NCI-H2196 (cell line): ENCODE measurements around the gene PLD4.

Source experiments
- DNase-seq: peaks from one replicate; lab custom pipeline; 2025; ENCODE audit not compliant: unreplicated experiment; lab: John Stamatoyannopoulos, UW

PLD4 gene

DNA sequence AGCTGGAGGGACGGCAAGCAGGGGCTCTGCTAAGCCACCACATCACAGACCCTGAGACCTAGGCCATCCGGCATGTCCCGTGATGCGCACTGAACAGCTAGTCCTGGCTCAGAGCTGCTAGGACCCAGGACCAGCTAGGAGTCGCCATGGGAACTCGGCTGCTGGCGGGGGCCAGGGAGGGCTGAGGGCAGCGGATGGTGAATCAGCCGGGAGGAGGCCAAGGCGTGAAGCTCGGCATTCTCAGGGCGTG lies 48.4 kb downstream of the PLD4 start:
- DNase-seq, result peak; percentile 26

DNA sequence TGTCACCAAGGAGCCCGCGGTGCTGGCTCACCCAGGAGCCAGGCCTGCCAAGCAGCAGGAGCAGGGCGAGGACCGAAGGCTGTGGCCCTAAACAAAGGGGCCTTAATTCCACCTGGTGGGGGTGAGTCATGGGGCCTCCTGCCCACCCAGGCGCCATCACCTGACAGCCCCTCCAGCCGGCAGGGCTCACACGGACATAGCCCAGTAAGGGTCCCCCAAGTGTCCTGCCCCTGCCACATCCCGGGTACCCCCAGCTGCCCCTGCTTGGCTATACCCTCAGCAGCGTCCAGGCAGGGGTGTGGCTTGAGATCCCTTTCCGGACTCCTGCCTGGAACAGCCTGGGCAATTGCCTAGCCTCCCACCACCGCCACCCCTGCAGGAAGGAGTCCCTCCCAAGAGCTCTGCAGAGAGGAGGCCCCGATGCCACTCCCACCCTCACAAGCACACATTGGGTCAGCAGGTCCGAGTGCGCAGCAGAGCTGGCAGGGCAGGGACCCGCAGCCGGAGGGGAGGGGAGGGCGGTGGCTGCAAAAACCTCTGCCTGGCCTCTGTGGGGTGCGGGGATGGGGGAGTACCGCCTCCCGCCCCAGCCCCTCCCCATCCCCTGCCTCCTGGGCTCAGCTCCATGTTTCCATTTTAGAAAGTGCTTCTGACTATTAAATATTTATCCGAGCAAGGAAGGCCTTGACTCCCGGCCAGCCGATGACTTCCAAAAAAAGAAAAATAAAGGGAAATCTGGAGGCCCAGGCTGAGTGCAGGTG lies 48.9 kb downstream of the PLD4 start:
- no peak for DNase-seq

DNA sequence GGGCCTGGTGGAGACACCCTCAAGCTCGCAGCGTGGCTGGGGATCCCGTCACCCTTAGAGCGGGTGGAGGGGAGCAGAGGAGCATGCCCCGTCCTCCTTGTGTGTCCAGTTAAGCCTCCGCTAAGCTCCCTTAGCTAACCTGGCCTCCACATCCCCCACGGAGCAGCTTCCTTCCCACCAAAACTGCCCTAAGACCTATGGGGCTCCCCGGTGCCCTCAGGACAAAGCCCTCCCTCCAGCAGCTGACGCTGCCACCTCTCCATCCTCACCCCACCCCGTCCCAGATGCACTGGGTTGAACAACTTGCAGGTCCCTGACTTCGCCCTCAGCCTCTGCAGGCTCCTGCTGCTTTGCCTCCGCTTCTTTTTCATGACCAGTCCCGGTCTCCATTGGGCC lies 49.5 kb downstream of the PLD4 start:
- DNase-seq, result no peak

DNA sequence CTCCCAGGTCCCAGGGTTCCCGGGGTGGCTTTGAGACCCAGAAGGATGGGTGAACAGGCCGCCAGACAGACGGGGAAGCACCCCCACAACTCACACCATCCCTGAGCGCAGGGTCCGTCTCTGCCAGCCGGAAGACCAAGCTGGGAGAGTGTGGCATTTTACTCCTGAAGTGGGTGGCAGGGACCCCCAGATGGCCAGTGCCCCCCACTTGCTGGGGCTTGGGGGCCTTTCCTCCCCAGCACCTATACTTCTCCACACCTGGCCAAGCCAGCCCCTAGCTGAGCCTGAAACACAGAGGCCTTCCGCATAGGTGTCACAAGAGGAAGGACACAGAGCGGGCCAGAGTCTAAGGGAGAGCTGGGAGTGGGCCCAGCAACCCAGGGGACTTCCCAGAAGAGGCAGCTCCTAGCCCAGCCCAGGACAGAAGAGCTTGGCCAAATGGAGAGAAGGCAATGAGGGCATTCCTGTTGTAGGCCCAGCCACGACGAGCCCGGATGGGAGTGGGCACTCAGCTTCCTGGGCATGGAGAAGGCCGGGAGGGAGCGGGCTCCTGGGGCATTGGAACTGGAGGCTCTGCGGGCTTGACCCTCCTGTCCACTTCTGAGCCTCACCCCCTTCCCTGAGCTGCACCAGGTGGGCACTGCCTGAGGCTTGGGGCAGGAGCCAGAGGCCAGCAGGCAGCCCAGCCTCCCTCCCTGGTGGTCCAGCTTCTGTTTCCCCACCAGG lies 50.1 kb downstream of the PLD4 start:
- DNase-seq, result no peak

DNA sequence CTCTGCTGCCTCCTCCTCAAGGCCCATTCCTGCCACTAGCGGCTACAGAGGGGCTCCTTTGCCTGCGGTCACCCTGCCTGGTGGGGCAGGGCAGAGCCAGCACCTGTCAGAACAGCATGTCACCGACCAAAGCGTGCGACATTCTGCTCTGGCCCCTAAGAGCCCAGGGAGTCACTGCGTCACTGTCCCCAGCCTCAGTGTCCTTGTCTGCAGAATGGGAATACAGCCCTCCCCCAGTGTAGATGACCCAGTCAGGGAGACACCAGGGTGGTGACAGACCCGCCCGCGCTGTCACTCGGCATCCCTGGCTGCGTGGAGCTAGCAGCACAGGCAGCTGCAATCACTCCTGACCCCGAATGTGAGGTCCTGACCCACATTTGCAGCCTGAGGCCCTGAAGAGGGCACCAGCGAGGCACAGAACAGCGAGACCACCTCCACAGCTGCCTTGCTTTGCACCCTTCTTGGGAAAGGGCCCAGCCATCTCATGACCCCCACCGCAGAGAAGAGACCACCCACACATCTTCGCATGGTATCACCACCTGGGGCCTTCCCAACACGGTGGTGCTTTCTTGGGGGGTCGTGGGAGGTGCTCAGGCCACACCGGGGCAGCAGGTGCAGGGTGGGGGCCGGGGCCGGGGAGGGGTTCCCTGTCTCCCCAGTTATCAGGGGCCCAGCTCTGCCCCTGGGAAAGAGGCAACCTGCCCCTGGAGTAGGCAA lies 51.0 kb downstream of the PLD4 start:
- no peak for DNase-seq

DNA sequence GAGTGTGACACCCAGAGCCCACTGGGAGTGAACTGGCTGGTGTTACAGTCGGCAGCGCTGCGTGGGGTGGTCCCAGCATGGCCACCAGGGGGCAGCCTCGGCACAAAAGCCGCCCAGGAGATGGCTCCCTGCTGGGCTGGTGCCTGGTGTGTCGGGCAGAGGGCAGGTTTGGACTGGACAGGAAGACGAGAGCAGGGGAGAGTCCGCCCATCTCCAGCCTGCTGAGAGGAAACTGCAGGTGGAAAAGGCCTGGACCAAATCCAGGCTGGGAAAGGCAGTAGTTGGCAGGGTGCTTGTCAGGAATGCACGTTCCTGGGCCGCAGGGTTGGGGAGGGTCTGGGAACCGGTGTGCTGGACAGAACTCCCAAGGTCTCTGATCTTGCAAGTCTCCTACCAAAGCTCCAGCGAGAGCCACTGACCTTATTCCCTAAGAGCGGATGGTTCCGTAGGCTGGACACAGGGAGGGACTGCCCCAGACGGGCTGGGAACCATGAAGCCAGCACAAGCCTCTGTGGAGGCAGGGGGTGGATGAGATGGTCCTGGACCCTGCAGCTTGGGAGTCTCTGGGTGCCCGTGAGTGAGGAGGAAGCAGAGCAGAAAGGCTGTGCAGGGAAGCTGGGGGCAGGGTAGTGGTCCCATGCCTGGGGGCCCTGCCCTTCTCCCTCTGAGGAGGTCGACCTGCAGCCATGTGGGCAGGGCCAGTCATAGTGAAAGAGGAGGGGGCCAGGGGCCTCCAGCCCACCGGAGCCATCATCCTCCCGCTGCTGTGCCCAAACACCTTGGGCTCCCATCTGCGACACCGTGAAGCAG lies 51.7 kb downstream of the PLD4 start:
- DNase-seq, result peak; percentile 77

DNA sequence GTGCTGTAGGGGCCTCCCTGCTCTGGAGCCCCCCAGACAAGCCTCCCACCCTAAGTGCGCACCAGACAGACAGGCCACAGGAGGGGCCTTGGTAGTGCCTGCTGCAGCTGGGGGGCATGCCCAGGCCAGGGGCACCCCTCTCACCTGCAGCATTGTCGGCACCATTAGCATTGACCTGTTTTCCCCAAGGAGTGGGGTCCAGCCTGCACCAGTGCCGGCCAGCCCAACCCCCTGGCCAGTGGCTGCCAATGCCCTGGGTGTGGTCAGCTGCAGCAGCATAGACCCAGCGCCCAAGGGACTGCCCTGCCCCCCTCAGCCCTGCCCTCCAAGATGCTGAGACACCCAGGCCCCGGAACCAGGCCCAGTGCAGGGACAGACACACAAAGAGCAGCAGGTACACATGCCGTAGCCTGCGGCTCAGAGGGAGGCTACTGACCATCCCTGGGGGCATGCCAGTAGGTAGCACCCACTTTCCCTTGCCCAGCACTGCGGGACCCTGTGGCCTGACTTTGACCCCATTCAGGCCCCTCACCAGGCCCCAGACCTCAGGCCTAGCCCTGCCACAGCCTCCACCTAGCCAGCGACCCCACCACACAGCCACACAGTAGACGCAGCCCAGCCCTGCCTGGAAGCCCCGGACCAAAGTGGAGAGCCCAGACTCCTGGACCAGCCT lies 52.5 kb downstream of the PLD4 start:
- no peak for DNase-seq

DNA sequence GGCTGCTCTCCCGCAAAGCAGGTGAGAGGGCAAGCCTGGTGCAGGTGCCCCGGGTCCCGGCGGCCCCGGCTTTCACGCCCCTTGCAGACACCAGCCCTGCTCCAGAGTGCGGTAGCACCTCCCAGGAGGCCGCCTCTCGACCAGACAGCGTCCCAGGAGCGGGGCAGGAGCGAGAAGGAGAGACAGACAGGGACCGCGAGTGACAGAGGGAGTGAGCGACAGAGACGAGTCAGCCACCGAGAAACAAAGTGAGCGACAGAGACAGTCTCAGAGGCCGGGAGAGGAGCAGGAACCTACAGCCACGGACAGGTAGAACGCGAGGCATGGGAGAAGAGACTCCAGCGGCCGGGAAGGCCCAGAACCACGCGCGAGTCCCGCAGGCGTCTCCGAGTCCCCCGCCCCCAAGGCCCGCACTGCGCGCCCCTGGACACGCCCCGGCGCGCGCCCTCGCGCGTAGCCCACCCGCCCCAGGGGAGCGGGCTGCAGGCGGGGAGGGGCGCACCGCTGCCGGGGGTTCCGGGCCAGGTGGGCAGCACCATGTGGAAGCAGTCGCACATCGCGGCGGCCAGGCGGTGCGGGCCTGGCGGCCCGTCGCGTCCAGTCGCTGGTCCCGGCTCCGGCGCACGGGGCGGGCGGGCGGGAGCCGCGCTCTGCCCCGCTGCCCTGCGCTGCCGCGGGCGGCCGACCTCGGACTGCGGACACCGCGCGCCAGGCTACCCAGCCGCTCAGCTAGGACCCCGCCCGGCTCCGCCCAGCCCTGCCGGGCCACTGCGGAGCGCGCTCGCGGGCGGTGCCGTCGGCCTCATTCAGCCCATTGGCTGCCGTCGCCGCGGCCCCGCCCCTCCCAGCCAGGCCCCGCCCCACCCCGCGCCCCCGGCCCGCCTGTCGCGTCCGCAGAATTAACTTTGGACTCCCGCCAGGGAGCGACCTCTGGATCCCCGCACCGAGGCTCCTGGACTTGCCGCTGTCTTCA lies 53.3 kb downstream of the PLD4 start, which contains the start of gene AHNAK2:
Gene AHNAK2 (minus strand): TSS at position 694 of the 973 bp plus-strand sequence. CDS start 137 bp downstream, at position 557.
- DNase-seq, result peak; percentile 63

DNA sequence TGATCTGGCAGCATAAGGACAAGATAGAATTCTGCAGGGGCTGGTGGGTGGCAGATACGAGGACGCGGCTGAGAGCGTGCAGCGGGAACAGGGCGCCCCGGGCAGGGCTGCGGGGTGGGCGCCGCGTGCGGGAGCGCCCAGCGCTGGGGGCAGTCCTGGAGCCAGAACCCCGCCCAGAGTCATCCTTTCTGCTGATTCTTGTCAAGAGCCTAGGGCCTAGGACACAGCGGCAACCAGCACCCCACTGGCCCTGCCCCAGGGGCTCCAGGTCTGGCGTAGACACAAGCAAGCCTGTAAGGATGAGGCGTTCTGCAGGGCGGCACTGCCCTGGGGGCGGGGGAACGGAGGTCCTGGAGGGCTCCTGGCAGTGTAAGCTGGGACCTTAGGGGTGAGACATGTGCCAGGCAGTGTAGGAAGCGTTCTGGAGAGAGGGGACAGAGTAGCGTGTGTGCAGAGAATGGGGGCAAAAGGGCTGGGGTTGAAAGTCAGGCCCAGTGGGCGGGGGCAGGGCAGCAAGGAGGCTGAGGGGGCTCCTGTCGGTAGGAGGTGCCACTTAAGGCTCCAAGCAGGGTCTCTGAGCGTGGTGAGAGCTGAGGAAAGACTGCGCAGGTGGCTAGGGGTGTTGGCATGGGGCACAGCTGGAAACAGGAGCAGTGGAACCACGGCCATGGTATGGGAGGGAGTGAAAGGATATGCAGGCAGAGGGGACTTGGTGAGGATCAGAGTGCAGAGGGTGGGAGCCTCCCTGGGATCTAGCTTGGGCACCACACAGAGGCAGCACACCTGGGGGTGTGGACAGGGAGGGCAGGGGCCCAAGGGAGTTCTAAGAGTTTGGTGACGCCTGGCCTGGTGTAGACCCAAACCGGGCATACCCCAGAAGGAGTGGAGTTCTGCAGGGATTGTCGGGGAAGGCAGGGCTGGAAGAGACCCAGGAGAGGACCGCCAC lies 54.3 kb downstream of the PLD4 start:
- no peak for DNase-seq

DNA sequence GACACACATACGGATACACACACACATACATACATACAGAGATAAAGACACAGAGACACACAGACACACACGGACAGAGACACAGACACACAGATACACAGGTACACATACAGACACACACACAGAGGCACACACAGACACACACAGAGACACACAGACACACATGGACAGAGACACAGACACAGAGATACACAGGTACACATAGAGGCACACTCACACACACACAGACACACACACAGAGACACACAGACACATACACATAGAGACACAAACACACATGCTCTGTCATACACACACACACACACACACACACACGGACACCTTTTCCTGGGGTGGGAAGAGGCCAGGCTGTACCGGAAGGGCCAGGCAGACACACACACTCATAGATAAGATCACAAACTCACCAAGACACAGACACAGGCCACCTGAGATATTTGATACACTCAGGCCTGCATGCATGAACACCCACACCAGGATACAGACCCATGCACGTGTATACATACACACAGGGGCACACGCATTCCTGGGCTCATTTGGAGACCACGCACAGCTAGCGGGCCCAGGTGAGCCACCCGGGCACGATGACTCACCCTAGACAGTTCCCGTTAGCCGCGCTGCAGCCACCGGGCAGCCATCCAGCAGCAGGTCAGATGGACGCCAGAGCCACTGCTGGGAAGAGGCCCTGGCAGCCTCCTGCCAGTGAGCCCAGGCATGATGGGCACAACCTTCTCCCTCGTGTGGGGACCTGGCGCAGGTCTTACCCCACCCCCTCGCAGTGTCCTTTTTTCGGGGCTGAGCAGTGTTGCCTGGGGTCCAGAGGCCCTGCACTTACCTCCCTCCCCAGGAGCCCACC lies 55.3 kb downstream of the PLD4 start:
- peak; percentile 66 for DNase-seq

DNA sequence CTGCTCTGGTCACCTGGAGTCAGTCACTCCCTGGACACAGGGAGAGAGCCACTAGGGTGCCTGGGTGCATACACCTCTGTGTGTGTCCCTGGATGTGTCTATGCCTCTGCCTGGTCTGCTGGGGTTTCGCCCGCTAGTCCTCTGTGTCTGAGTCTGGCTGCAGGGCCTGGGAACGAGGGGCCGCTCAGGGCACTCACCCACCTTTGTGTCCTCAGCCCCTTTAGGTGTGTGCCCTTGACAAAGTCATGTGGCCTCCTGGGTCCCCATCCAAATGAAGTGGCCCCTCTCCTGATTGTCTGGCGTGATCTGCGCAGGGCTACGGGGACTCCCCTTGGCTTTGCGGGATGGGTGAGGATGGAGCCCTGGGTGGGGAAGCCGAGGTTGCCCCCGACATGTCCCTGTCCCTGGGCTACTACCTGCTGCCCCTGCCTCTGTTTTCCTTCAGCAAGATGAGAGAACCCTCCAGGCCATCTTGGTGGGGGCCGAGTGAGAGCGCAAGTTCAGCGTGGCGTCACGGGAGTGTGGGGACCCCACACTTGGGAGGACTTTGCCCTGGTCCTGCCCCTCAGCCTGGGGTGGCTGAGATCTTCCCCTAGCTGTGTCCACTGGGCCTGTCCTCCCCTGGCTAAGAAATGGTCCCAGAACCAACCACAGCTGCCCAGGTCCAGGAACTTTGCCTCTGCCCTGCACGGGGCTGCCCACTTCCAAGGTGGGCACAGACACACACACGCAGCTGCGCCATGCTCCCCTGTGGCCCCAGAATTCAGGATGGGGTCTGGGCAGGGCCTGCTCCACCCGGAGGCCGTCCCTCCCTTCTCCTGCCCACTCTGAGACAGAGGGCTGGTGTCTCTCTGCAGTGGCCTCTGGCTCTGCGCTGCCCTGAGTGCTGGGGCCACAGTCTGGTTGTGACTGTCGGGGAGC lies 56.2 kb downstream of the PLD4 start:
- no peak for DNase-seq

DNA sequence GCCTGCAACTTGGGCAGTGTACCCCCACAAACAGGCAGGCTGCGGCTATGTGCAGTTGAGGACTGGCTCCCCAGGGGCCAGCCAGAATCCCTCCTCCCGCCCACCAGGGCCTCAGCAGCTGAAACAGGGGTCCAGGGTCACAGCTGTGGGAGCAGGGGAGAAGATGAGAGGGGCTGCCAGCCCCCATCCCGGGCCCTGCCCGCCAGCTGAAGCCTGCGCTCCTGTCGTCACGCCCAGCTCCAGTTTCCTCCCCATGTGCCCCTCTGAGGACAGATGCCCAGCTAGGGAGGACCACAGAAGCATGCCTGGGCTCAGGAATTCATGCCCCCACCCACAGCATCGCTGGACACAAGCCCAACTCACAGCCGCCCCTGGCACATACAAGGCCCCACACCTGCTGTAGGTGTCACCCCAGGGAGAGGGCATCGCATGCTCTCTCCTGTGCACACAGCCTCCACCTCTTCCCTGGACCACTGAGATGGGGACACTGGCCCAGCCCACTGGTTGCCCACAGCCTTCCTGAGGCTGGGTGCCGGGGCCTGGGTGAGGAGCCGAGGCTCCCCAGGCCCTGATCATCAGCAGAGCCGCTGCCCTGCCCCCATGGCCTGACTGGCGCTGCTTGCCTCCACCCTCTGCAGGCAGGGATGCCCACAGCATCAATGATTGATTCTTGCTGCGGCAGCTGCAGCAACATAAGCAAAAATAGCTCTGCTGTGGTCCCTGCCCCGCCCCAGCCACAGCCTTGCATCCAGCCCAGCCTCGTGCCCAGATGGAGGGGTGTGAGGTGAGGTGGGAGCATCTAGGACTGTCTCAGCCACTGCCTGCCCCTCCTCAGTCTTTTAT lies 57.2 kb downstream of the PLD4 start:
- DNase-seq, result no peak

DNA sequence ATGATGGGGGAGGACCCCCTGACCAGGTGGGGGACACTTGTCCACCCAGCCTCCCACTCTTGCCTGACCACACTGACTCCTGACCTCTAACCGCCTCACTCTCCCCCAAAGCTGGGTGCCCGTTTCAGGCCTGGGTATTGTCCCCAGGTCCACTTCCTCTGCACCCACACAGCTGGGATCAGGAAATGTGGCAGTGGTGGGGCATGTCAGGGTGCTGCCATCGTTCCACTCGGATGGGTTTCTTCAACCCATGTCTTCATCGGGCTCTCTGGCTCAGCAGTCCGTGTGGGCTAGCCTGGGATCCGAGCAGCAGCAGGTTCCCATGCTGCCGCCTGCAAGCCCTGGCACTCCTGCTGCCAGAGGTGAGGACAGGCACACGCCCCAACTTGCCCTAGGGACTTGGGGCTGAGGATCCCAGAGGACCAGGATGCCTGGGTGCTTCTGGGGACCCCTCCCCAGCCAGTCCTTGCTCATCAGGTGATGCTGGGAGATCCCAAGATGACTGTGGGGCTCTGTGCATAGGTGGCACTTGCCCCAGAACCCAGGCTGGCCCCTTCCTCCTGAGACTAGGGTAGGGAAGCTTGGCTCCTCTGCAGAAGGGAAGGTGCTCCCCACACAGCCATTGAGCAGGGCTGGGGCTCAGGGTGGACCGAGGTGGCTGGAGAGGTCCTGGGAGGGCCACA lies 58.0 kb downstream of the PLD4 start:
- DNase-seq, result no peak
